DOHH2 (cell line): ENCODE results near the gene LEFTY2.
A peak's percentile ranks its signal among the peaks of the same experiment; 100 is the strongest.

Experiments
- H3F3A ChIP-seq: fragments of 200-600 bp; sonication (generic), shearing (Covaris generic); 2 replicates; pipeline ENCODE4 v1.6.0; 2016; ENCODE audit warnings: antibody characterized with exemption, mild to moderate bottlenecking; ENCODE audit not compliant: control insufficient read depth, insufficient read depth
- H3K27ac ChIP-seq: fragments of 200-600 bp; sonication (generic); 2 replicates; pipeline ENCODE4 v1.5.1; 2014; ENCODE audit warnings: low read depth, mild to moderate bottlenecking, low read length, moderate library complexity
- H3K27me3 ChIP-seq: fragments of 200-600 bp; sonication (generic); 2 replicates; pipeline ENCODE4 v1.6.1; 2014; ENCODE audit warnings: mild to moderate bottlenecking, low read length, mixed read lengths; ENCODE audit not compliant: control insufficient read depth
- H3K36me3 ChIP-seq: fragments of 200-600 bp; sonication (generic); 2 replicates; pipeline ENCODE4 v1.6.1; 2014; ENCODE audit warnings: mild to moderate bottlenecking, low read length, moderate library complexity, mixed read lengths; ENCODE audit not compliant: control insufficient read depth
- H3K4me1 ChIP-seq: fragments of 200-600 bp; sonication (generic); 2 replicates; pipeline ENCODE4 v1.6.1; 2014; ENCODE audit warnings: mild to moderate bottlenecking, low read length, mixed read lengths; ENCODE audit not compliant: control insufficient read depth
- H3K4me2 ChIP-seq: fragments of 200-600 bp; sonication (generic); 2 replicates; pipeline ENCODE4 v1.6.0; 2014; ENCODE audit warnings: mild to moderate bottlenecking, low read length, moderate library complexity
- H3K4me3 ChIP-seq: fragments of 200-600 bp; sonication (generic); 2 replicates; pipeline ENCODE4 v1.5.1; 2014; ENCODE audit warnings: mild to moderate bottlenecking, low read length, mixed read lengths
- H3K79me2 ChIP-seq: fragments of 200-600 bp; sonication (generic); 2 replicates; pipeline ENCODE4 v1.6.1; 2014; ENCODE audit warnings: mild to moderate bottlenecking, low read length, mixed read lengths; ENCODE audit not compliant: control insufficient read depth
- H3K9me2 ChIP-seq: fragments of 200-600 bp; sonication (generic); replicated peaks from 2 replicates; pipeline ENCODE4 v1.6.1; 2014; ENCODE audit warnings: mild to moderate bottlenecking, low read length, mixed read lengths; ENCODE audit not compliant: control insufficient read depth
- H3K9me3 ChIP-seq: fragments of 200-600 bp; sonication (generic); 2 replicates; pipeline ENCODE4 v1.6.1; 2014; ENCODE audit warnings: antibody characterized with exemption, low read length, mixed read lengths; ENCODE audit not compliant: control insufficient read depth, insufficient read depth
- H4K20me1 ChIP-seq: fragments of 200-600 bp; sonication (generic); 2 replicates; pipeline ENCODE4 v1.6.0; 2014; ENCODE audit warnings: low read depth, mild to moderate bottlenecking, antibody characterized with exemption, low read length, moderate library complexity; ENCODE audit not compliant: control insufficient read depth, insufficient read depth
- EZH2phosphoT487 ChIP-seq: fragments of 200-600 bp; sonication (generic); IDR thresholded peaks from 2 replicates; pipeline ENCODE4 v1.6.1; 2017; ENCODE audit warnings: borderline replicate concordance, mild to moderate bottlenecking, antibody characterized with exemption, low read length, moderate library complexity, mixed read lengths
- TF ChIP-seq, protein P1 (sequence below): fragments of 200-600 bp; sonication (generic); IDR thresholded peaks from one replicate; pipeline ENCODE4 v1.5.1; 2014; ENCODE audit warnings: antibody characterized with exemption, mild to moderate bottlenecking, low read depth, low read length; ENCODE audit not compliant: poor library complexity, severe bottlenecking

LEFTY2 gene

DNA sequence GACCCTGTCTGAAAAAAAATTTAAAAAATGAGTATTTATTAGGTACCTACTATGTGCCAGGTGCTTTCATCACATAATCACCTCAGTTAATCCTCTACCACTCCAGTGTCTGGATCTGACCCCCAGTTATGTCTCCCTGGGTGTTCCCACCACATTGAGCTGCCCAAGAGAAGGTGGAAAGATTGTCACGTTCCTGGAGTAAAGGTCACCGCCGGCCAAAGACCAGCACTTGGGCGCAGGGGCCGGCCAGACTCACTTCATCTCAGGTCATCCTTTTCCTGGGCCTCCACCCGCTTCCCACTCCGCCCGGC, 17.7 kb downstream of the LEFTY2 start:
- Histone ChIP-seq H3K36me3 (peaks cover 47% of the 10 kb centered on the region), H3K4me2 (peak overlapping the region; percentile 92), H3K27me3 (no peaks in the 10 kb centered on the region), H3K9me2 (no peaks in the 10 kb centered on the region), H3K4me3 (peak overlapping the region; percentile 99), H3F3A (no peaks in the 10 kb centered on the region), H3K27ac (peak overlapping the region; percentile 80), H4K20me1 (no peaks in the 10 kb centered on the region), H3K9me3 (no peaks in the 10 kb centered on the region), H3K4me1 (peaks cover 22% of the 10 kb centered on the region), H3K79me2 (peaks cover 29% of the 10 kb centered on the region)
- TF ChIP-seq EZH2phosphoT487: no peak
- TF ChIP-seq, protein P1, sequence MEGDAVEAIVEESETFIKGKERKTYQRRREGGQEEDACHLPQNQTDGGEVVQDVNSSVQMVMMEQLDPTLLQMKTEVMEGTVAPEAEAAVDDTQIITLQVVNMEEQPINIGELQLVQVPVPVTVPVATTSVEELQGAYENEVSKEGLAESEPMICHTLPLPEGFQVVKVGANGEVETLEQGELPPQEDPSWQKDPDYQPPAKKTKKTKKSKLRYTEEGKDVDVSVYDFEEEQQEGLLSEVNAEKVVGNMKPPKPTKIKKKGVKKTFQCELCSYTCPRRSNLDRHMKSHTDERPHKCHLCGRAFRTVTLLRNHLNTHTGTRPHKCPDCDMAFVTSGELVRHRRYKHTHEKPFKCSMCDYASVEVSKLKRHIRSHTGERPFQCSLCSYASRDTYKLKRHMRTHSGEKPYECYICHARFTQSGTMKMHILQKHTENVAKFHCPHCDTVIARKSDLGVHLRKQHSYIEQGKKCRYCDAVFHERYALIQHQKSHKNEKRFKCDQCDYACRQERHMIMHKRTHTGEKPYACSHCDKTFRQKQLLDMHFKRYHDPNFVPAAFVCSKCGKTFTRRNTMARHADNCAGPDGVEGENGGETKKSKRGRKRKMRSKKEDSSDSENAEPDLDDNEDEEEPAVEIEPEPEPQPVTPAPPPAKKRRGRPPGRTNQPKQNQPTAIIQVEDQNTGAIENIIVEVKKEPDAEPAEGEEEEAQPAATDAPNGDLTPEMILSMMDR: no peak

DNA sequence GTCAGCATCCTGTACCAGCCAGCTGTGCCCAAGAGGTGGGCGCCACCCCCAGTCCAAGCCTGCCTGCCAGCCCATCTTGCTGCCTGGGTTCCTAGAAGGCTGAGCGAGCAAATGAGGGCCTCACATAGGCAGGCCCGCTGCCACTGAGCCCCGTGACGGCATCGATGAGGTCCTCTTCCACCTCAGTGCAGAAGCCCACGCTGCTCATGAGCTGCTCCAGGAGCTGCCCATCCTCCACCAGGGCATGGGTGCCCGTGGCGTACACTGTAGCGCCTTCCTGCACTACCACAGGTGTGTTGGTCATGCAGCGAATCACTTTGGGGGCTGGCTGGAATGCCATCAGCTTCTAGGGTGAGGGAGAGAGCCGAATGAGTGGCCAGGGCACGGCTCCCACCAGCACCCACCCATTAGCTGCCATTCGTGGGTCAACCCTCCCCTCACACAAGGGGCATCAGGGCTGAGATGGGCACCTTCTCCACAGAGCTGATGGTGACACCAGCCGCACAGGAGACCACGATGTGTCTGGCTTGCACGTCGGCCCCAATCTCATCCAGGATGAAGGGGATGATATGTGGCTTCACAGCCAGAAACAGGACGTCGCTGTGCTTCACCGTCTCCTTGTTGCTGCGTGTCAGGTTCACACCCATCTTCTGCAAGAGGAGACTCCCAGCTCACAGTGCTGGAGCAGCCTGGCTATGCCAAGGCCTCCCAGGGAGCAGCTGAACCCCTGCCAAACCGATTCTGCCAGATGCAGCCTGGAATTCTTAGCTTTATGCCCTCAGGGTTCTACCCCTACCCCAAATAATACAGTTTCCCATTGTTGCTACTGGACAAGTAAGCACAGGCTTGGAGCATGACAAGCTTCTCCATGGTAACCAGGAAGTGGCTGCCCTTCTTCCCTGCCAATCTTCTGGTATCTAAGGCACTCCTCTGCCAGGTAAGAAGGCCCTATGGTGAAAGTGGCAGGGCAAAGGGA, 19.0 kb downstream of the LEFTY2 start:
- Histone ChIP-seq H4K20me1 (no peaks in the 10 kb centered on the region), H3K4me3 (peak overlapping the region; percentile 99; the same call in 1 of the 2 replicates)
- TF ChIP-seq, protein P1: no peak
- TF ChIP-seq EZH2phosphoT487: no peak

DNA sequence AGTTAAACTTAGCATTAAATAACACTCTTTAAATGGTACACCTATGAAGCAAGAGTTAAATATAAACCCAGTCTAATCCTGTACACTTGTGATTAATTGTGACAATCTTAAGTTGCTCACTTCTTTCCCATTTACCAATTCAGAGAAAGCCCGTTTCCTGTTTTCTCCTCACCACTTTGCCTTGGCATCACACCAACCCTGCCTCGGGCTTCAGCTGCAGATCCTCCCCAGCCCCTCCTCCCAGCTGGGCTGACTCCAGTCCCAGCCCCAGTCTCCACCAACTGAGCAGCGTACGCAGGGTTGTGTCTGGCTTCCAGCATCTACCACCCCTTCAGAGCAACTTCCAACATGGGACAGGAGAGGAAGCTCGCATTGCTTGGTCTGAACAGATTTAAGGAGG, 21.1 kb downstream of the LEFTY2 start:
- H3K4me2 ChIP-seq: no peak overlapping the region
- H3K9me3 ChIP-seq: no peaks in the 10 kb centered on the region
- no peak overlapping the region for H3K27ac ChIP-seq
- no peak for TF ChIP-seq EZH2phosphoT487
- TF ChIP-seq, protein P1: no peak
- H3K27me3 ChIP-seq: no peaks in the 10 kb centered on the region
- peaks cover 61% of the 10 kb centered on the region for H3K36me3 ChIP-seq
- peaks cover 15% of the 10 kb centered on the region for H3K4me1 ChIP-seq
- no peaks in the 10 kb centered on the region for H4K20me1 ChIP-seq
- H3F3A ChIP-seq: peaks cover 3% of the 10 kb centered on the region; the same call in 1 of the 2 replicates
- H3K4me3 ChIP-seq: no peak overlapping the region
- no peaks in the 10 kb centered on the region for H3K9me2 ChIP-seq
- H3K79me2 ChIP-seq: peaks cover 29% of the 10 kb centered on the region

More for the DNA sequence above, 19.0 kb downstream of the LEFTY2 start:
- no peaks in the 10 kb centered on the region for H3K9me3 ChIP-seq
- H3K27ac ChIP-seq: no peak overlapping the region
- no peaks in the 10 kb centered on the region for H3K9me2 ChIP-seq
- no peaks in the 10 kb centered on the region for H3K27me3 ChIP-seq
- H3K4me1 ChIP-seq: peaks cover 22% of the 10 kb centered on the region
- H3K36me3 ChIP-seq: peaks cover 60% of the 10 kb centered on the region
- peaks cover 29% of the 10 kb centered on the region for H3K79me2 ChIP-seq
- peak overlapping the region; percentile 92 for H3K4me2 ChIP-seq
- H3F3A ChIP-seq: peaks cover 3% of the 10 kb centered on the region; the same call in 1 of the 2 replicates
